ENCODE measurements around the gene PRDM7.
"Not testable (repeated sequence)": the region's sequence is repeated elsewhere in the genome, so short reads cannot be mapped to it uniquely, and the experiment has no call there.

DNA sequence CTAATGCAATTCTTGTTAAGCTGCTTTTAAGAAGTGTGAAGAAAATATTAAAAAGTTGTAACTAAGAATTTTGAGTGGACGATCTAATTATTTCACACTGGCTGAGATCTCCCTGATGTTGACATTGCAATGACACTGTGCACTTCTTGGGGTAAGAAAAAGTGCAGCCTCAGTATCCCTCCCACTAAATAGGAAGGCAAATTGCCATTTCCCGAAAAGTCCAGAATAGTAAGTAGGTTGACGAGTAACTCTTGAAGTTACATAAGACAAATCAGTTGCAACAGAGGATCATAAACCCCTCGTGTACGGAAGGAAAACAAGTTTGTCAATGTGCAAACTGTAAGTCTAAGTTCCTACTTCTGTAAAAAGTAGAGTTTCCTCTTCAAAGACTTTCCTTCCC is 21.8 kb upstream of the PRDM7 start:
- TF ChIP-seq, protein P1, sequence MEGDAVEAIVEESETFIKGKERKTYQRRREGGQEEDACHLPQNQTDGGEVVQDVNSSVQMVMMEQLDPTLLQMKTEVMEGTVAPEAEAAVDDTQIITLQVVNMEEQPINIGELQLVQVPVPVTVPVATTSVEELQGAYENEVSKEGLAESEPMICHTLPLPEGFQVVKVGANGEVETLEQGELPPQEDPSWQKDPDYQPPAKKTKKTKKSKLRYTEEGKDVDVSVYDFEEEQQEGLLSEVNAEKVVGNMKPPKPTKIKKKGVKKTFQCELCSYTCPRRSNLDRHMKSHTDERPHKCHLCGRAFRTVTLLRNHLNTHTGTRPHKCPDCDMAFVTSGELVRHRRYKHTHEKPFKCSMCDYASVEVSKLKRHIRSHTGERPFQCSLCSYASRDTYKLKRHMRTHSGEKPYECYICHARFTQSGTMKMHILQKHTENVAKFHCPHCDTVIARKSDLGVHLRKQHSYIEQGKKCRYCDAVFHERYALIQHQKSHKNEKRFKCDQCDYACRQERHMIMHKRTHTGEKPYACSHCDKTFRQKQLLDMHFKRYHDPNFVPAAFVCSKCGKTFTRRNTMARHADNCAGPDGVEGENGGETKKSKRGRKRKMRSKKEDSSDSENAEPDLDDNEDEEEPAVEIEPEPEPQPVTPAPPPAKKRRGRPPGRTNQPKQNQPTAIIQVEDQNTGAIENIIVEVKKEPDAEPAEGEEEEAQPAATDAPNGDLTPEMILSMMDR (IDR thresholded peaks at IDR 0.05), result not testable (repeated sequence)
- not testable (repeated sequence) for TF ChIP-seq POLR2A (IDR thresholded peaks at IDR 0.05)

Measured in adrenal gland (tissue), 5 donors.